SK-N-SH treated with all-trans-retinoic acid at 6 μM for 48 hours (cell line): ENCODE results near the gene HNRNPUL1.
A peak's percentile ranks its signal among the peaks of the same experiment; 100 is the strongest.

Experiments used
- ATAC-seq: fragments of 200-7000 bp; cut with Tn5 transposase; 3 replicates; pipeline ENCODE4 v1.9.1; 2020; ENCODE audit warnings: mild to moderate bottlenecking, moderate library complexity
- ARNTL ChIP-seq: fragments of 450-650 bp; formaldehyde crosslinking; IDR thresholded peaks from 2 replicates; pipeline ENCODE4 v1.5.0; 2020; ENCODE audit warnings: low read depth, mild to moderate bottlenecking, moderate library complexity, borderline replicate concordance
- BACH2 ChIP-seq: fragments of 250-450 bp; sonication (Bioruptor Pico); IDR thresholded peaks from 2 replicates; pipeline ENCODE4 v1.9.0; 2021; ENCODE audit warnings: mild to moderate bottlenecking, borderline replicate concordance
- CSDC2 ChIP-seq: fragments of 250-450 bp; sonication (Bioruptor Pico); IDR thresholded peaks from 2 replicates; pipeline ENCODE4 v1.5.0; 2020; ENCODE audit warnings: mild to moderate bottlenecking, moderate library complexity
- ESRRG ChIP-seq: fragments of 250-450 bp; sonication (Bioruptor Pico); IDR thresholded peaks from 2 replicates; pipeline ENCODE4 v1.6.1; 2021; ENCODE audit warnings: mild to moderate bottlenecking
- ISL1 ChIP-seq: fragments of 250-450 bp; sonication (Bioruptor Pico); IDR thresholded peaks from 2 replicates; pipeline ENCODE4 v2.1.2; 2022; ENCODE audit warnings: mild to moderate bottlenecking, moderate library complexity
- OSR1 ChIP-seq: fragments of 250-450 bp; sonication (Bioruptor Pico); IDR thresholded peaks from 2 replicates; pipeline ENCODE4 v1.8.0; 2022; ENCODE audit warnings: moderate library complexity, mild to moderate bottlenecking, inconsistent platforms
- PATZ1 ChIP-seq: fragments of 250-450 bp; sonication (Bioruptor Pico); IDR thresholded peaks from 2 replicates; pipeline ENCODE4 v1.8.0; 2020; ENCODE audit warnings: mild to moderate bottlenecking, moderate library complexity, borderline replicate concordance
- PPARA ChIP-seq: fragments of 250-450 bp; sonication (Bioruptor Pico); IDR thresholded peaks from 2 replicates; pipeline ENCODE4 v1.5.0; 2020; ENCODE audit warnings: mild to moderate bottlenecking, borderline replicate concordance
- RARB ChIP-seq: fragments of 250-450 bp; sonication (Bioruptor Pico); IDR thresholded peaks from 2 replicates; pipeline ENCODE4 v1.8.0; 2021; ENCODE audit warnings: mild to moderate bottlenecking, moderate library complexity
- SNAI2 ChIP-seq: fragments of 250-450 bp; sonication (Bioruptor Pico); IDR thresholded peaks from 2 replicates; pipeline ENCODE4 v1.5.0; 2020; ENCODE audit warnings: mild to moderate bottlenecking, moderate library complexity
- TOX ChIP-seq: fragments of 250-450 bp; sonication (Bioruptor Pico); IDR thresholded peaks from 2 replicates; pipeline ENCODE4 v1.8.0; 2021; ENCODE audit warnings: mild to moderate bottlenecking, moderate library complexity, borderline replicate concordance
- ZC3H10 ChIP-seq: fragments of 250-450 bp; sonication (Bioruptor Pico); IDR thresholded peaks from 2 replicates; pipeline ENCODE4 v1.5.1; 2021; ENCODE audit warnings: mild to moderate bottlenecking, moderate library complexity
- ZFP3 ChIP-seq: fragments of 250-450 bp; sonication (Bioruptor Pico); IDR thresholded peaks from 2 replicates; pipeline ENCODE4 v1.5.0; 2020; ENCODE audit warnings: mild to moderate bottlenecking, moderate library complexity
- ZFP30 ChIP-seq: fragments of 450-650 bp; formaldehyde crosslinking; IDR thresholded peaks from 2 replicates; pipeline ENCODE4 v1.5.0; 2022; ENCODE audit warnings: mild to moderate bottlenecking, moderate library complexity
- ZNF565 ChIP-seq: fragments of 450-650 bp; formaldehyde crosslinking; conservative IDR thresholded peaks from 2 replicates; pipeline ENCODE4 v1.5.0; 2020; ENCODE audit warnings: low read depth, mild to moderate bottlenecking, moderate library complexity
- ZNF70 ChIP-seq: fragments of 450-650 bp; formaldehyde crosslinking; IDR thresholded peaks from 2 replicates; pipeline ENCODE4 v1.5.0; 2020; ENCODE audit warnings: mild to moderate bottlenecking, moderate library complexity
- ZNF8 ChIP-seq: fragments of 450-650 bp; formaldehyde crosslinking; IDR thresholded peaks from 2 replicates; pipeline ENCODE4 v1.5.0; 2020; ENCODE audit warnings: mild to moderate bottlenecking, moderate library complexity
- TF ChIP-seq, protein P1 (sequence below): fragments of 250-450 bp; sonication (Bioruptor Pico); IDR thresholded peaks from 2 replicates; pipeline ENCODE4 v1.5.1; 2021; ENCODE audit warnings: mild to moderate bottlenecking, moderate library complexity
- TF ChIP-seq, protein P2 (sequence below): fragments of 250-450 bp; sonication (Bioruptor Pico); IDR thresholded peaks from 2 replicates; pipeline ENCODE4 v1.8.0; 2021; ENCODE audit warnings: low read depth, mild to moderate bottlenecking, moderate library complexity, borderline replicate concordance

HNRNPUL1 gene

GRCh38 chr19:41239961-41240574 lies 24.1 kb upstream of the HNRNPUL1 start:
- ATAC-seq: no peak
- TF ChIP-seq OSR1 (CRISPR knock-in tag) (no peak), ZC3H10 (no peak), ISL1 (no peak), ZNF565 (CRISPR knock-in tag) (no peak), ZNF70 (CRISPR knock-in tag) (no peak), ZNF8 (CRISPR knock-in tag) (no peak), PPARA (CRISPR knock-in tag) (no peak)

GRCh38 chr19:41241859-41242258 lies 22.3 kb upstream of the HNRNPUL1 start:
- TF ChIP-seq ZC3H10 (no peak), PATZ1 (CRISPR knock-in tag) (no peak), ESRRG (CRISPR knock-in tag) (no peak), ARNTL (CRISPR knock-in tag) (no peak), TOX (no peak), ZNF565 (CRISPR knock-in tag) (no peak), RARB (CRISPR knock-in tag) (no peak), ZNF8 (CRISPR knock-in tag) (no peak), ISL1 (no peak), BACH2 (CRISPR knock-in tag) (no peak), ZFP30 (no peak)
- TF ChIP-seq, protein P1, sequence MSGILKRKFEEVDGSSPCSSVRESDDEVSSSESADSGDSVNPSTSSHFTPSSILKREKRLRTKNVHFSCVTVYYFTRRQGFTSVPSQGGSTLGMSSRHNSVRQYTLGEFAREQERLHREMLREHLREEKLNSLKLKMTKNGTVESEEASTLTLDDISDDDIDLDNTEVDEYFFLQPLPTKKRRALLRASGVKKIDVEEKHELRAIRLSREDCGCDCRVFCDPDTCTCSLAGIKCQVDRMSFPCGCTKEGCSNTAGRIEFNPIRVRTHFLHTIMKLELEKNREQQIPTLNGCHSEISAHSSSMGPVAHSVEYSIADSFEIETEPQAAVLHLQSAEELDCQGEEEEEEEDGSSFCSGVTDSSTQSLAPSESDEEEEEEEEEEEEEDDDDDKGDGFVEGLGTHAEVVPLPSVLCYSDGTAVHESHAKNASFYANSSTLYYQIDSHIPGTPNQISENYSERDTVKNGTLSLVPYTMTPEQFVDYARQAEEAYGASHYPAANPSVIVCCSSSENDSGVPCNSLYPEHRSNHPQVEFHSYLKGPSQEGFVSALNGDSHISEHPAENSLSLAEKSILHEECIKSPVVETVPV (CRISPR knock-in tag): no peak
- no peak for ATAC-seq

DNA sequence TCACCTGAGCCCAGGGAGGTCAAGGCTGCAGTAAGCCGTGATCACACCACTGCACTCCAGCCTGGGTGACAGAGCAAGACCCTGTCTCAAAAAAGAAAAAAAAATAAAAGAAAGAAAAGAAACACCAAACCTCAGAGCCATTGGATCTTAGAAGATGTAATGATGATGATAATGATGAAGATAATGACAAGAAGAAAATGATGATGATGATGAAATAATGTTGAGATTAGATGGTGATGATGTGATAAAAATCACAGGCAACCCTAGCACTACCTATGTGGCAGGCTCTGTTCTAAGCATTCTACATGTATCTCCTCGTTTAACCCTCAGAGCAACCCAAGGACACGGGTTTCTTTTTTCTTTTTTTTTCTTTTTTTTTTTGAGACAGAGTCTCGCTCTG lies 20.1 kb upstream of the HNRNPUL1 start:
- TF ChIP-seq CSDC2 (CRISPR knock-in tag) (no peak), SNAI2 (no peak), OSR1 (CRISPR knock-in tag) (no peak)
- ATAC-seq: no peak

DNA sequence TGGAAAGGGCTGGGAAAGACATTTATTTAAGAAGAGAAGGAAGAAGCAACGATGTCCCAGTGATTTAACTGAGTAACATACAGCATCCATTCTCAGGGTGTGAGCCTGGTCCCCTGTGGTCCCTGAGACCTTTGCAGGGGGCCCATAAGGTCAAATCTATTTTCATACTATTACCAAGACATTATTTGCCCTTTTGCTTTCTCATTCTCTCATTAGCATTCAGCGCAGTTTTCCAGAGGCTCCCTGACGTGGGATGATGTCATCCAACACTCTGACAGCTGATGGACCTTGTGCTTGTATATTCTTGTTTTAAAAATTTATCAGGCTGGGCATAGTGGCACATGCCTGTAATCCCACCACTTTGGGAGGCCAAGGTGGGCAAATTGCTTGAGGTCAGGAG lies 18.3 kb upstream of the HNRNPUL1 start:
- TF ChIP-seq, protein P2, sequence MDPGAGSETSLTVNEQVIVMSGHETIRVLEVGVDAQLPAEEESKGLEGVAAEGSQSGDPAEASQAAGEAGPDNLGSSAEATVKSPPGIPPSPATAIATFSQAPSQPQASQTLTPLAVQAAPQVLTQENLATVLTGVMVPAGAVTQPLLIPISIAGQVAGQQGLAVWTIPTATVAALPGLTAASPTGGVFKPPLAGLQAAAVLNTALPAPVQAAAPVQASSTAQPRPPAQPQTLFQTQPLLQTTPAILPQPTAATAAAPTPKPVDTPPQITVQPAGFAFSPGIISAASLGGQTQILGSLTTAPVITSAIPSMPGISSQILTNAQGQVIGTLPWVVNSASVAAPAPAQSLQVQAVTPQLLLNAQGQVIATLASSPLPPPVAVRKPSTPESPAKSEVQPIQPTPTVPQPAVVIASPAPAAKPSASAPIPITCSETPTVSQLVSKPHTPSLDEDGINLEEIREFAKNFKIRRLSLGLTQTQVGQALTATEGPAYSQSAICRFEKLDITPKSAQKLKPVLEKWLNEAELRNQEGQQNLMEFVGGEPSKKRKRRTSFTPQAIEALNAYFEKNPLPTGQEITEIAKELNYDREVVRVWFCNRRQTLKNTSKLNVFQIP: no peak
- TF ChIP-seq ISL1: no peak
- TF ChIP-seq TOX: no peak
- no peak for TF ChIP-seq SNAI2
- no peak for TF ChIP-seq ZNF8 (CRISPR knock-in tag)
- no peak for TF ChIP-seq PPARA (CRISPR knock-in tag)
- no peak for TF ChIP-seq ZNF70 (CRISPR knock-in tag)
- ATAC-seq: no peak

DNA sequence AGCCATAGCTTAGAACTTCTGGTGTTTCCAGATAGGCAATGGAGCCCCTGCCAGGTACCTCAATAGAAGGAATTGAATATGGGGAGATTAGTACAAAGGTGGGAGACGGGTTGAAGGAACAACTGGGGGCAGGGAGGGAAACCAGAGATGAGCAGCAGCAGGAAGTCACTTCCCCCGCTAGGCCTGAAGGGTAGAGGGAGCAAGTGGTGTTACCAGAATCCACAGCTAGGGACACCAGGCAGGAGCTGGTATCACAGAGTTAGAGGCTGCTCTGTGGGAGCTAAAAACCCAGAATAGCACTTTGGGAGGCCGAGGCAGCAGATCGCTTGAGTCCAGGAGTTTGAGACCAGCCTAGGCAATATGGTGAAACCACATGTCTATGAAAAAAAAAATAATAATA lies 15.3 kb upstream of the HNRNPUL1 start:
- no peak for TF ChIP-seq BACH2 (CRISPR knock-in tag)
- TF ChIP-seq ESRRG (CRISPR knock-in tag): no peak
- no peak for TF ChIP-seq PATZ1 (CRISPR knock-in tag)
- TF ChIP-seq TOX: no peak
- TF ChIP-seq ARNTL (CRISPR knock-in tag): no peak
- no peak for TF ChIP-seq ZFP3 (CRISPR knock-in tag)
- ATAC-seq: peak; percentile 35; the same call in 2 of the 3 replicates
